Panc1 (cell line): ENCODE results near the gene C5AR2. TPM values are rescaled to one million over a fixed set of nuclear protein-coding genes. Genes with fewer than 3 reads are reported as not detected.

ENCODE experiments used
- ATAC-seq: fragments of 200-7000 bp; cut with Tn5 transposase; 2 replicates; pipeline ENCODE4 v1.9.1; 2020; ENCODE audit warnings: mild to moderate bottlenecking, moderate library complexity
- BruUV-seq: library from RNA; stranded (reverse); fragments of 400-500 nt; replicated peaks from 2 replicates; lab custom pipeline; 2021; lab: Mats Ljungman, UMichigan
- CTCF ChIA-PET: fragments of 300-600 bp; sonication (Branson Sonifier 250); formaldehyde crosslinking; loops from one replicate; lab custom pipeline; 2022; ENCODE audit warnings: antibody characterized with exemption; lab: Charles Lee
- POLR2A ChIA-PET: fragments of 300-600 bp; sonication (Branson Sonifier 250); formaldehyde crosslinking; loops from one replicate; lab custom pipeline; 2022; ENCODE audit warnings: antibody characterized with exemption; lab: Charles Lee
- DNase-seq: peaks from one replicate; pipeline ENCODE4 v3.0.0-alpha.2; 2010; ENCODE audit warnings: low read depth, low spot score
- H3K27ac ChIP-seq: 2 replicates; pipeline ENCODE4 v1.5.1; 2011; ENCODE audit warnings: mild to moderate bottlenecking, low read length, inconsistent platforms
- H3K27me3 ChIP-seq: fragments of 200-500 bp; sonication (Bioruptor generic); 2 replicates; pipeline ENCODE4 v1.6.0; 2014; ENCODE audit warnings: low read length, inconsistent platforms; ENCODE audit not compliant: control insufficient read depth, insufficient read depth
- H3K36me3 ChIP-seq: fragments of 200-500 bp; sonication (Bioruptor generic); 2 replicates; pipeline ENCODE4 v1.5.1; 2014; ENCODE audit warnings: inconsistent platforms, mild to moderate bottlenecking, low read length, moderate library complexity; ENCODE audit not compliant: control insufficient read depth, insufficient read depth
- H3K4me1 ChIP-seq: 2 replicates; pipeline ENCODE4 v1.5.1; 2011; ENCODE audit warnings: inconsistent platforms, mild to moderate bottlenecking, low read length, moderate library complexity; ENCODE audit not compliant: control insufficient read depth, insufficient read depth
- H3K4me3 ChIP-seq, 2 experiments: 2 replicates each; pipeline ENCODE4 v1.5.1; 2011 to 2012; ENCODE audit warnings: low read depth in 2 of 2, low read length in 2 of 2, mild to moderate bottlenecking in 2 of 2, inconsistent platforms in 1 of 2, moderate library complexity in 1 of 2
- H3K9me3 ChIP-seq: fragments of 200-500 bp; sonication (Bioruptor generic); 2 replicates; pipeline ENCODE4 v1.5.1; 2014; ENCODE audit warnings: low read depth, mild to moderate bottlenecking, inconsistent platforms, low read length, moderate library complexity; ENCODE audit not compliant: control insufficient read depth, insufficient read depth
- POLR2AphosphoS5 ChIP-seq: IDR thresholded peaks from 2 replicates; pipeline ENCODE4 v1.6.1; 2012; ENCODE audit warnings: mild to moderate bottlenecking, low read depth, low read length, moderate library complexity
- SIN3A ChIP-seq: IDR thresholded peaks from 2 replicates; pipeline ENCODE4 v1.6.1; 2012; ENCODE audit warnings: low read depth, mild to moderate bottlenecking, low read length, moderate library complexity, borderline replicate concordance; ENCODE audit not compliant: insufficient read depth
- TCF7L2 ChIP-seq: IDR thresholded peaks from 2 replicates; pipeline ENCODE4 v1.6.1; 2011; ENCODE audit warnings: mild to moderate bottlenecking, low read depth, low read length, inconsistent platforms
- in situ Hi-C: cut with HindIII; loops from 2 replicates; pipeline ENCODE4 v1.10.0; 2016; ENCODE audit warnings: low sequenced_read_pairs, low pct_unique_long_range_greater_than_20kb
- intact Hi-C: fragments of 100-400 bp; cut with micrococcal nuclease; formaldehyde crosslinking; loops from one replicate; pipeline ENCODE4 v1.10.0; 2022; ENCODE audit not compliant: unreplicated experiment
- total RNA-seq: library from RNA; stranded (reverse); gene quantifications from one replicate; pipeline ENCODE4 v1.2.1, GENCODE V29; 2021; ENCODE audit not compliant: unreplicated experiment
- TF ChIP-seq, protein P1 (sequence below): fragments of 450-650 bp; IDR thresholded peaks from 2 replicates; pipeline ENCODE4 v1.5.1; 2017; ENCODE audit warnings: mild to moderate bottlenecking
- TF ChIP-seq, protein P2 (sequence below), 2 experiments: IDR thresholded peaks; 2 replicates each; pipeline ENCODE4 v1.6.1; 2011 to 2012; ENCODE audit warnings: low read depth in 2 of 2, control low read depth in 1 of 2, low read length in 1 of 2, mild to moderate bottlenecking in 1 of 2, moderate library complexity in 1 of 2; ENCODE audit not compliant: insufficient read depth in 1 of 2

The C5AR2 gene
- total RNA-seq, 1 experiment from 2014 or later: 0.03 TPM

DNA sequence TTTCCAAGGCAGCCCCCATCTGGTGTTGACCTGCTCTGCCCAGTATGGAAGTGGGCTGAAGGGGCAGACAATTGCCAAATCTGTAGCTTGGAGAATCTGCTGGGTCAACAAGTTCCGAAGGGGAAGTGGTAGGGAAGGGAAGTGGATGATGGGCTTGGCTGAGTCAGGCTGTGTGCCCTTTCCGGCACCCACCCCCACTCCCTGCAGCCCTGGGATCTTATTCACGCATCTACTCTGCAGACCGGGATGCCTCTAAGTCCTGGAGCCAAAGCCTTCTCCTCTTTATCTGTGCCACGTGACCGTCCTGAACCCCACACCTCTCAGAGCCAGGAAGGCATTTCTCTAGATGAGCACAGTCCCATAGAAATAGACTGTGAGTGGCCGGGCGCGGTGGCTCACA is 7.5 kb upstream of the C5AR2 start:
- Histone ChIP-seq H3K27ac (no peak overlapping the region), H3K4me1 (no peaks in the 10 kb centered on the region), H3K4me3 (no peak overlapping the region), H3K9me3 (no peaks in the 10 kb centered on the region), H3K27me3 (no peaks in the 10 kb centered on the region), H3K36me3 (no peaks in the 10 kb centered on the region)
- no TSS peak for BruUV-seq
- POLR2A ChIA-PET: no interaction called here
- ATAC-seq: no peak
- CTCF ChIA-PET: no interaction called here
- intact Hi-C loops (no loop called here), in situ Hi-C loops (no loop called here)
- TF ChIP-seq POLR2AphosphoS5 (no peak), SIN3A (no peak), TCF7L2 (no peak)
- TF ChIP-seq, protein P1, sequence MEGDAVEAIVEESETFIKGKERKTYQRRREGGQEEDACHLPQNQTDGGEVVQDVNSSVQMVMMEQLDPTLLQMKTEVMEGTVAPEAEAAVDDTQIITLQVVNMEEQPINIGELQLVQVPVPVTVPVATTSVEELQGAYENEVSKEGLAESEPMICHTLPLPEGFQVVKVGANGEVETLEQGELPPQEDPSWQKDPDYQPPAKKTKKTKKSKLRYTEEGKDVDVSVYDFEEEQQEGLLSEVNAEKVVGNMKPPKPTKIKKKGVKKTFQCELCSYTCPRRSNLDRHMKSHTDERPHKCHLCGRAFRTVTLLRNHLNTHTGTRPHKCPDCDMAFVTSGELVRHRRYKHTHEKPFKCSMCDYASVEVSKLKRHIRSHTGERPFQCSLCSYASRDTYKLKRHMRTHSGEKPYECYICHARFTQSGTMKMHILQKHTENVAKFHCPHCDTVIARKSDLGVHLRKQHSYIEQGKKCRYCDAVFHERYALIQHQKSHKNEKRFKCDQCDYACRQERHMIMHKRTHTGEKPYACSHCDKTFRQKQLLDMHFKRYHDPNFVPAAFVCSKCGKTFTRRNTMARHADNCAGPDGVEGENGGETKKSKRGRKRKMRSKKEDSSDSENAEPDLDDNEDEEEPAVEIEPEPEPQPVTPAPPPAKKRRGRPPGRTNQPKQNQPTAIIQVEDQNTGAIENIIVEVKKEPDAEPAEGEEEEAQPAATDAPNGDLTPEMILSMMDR: no peak
- TF ChIP-seq, protein P2, sequence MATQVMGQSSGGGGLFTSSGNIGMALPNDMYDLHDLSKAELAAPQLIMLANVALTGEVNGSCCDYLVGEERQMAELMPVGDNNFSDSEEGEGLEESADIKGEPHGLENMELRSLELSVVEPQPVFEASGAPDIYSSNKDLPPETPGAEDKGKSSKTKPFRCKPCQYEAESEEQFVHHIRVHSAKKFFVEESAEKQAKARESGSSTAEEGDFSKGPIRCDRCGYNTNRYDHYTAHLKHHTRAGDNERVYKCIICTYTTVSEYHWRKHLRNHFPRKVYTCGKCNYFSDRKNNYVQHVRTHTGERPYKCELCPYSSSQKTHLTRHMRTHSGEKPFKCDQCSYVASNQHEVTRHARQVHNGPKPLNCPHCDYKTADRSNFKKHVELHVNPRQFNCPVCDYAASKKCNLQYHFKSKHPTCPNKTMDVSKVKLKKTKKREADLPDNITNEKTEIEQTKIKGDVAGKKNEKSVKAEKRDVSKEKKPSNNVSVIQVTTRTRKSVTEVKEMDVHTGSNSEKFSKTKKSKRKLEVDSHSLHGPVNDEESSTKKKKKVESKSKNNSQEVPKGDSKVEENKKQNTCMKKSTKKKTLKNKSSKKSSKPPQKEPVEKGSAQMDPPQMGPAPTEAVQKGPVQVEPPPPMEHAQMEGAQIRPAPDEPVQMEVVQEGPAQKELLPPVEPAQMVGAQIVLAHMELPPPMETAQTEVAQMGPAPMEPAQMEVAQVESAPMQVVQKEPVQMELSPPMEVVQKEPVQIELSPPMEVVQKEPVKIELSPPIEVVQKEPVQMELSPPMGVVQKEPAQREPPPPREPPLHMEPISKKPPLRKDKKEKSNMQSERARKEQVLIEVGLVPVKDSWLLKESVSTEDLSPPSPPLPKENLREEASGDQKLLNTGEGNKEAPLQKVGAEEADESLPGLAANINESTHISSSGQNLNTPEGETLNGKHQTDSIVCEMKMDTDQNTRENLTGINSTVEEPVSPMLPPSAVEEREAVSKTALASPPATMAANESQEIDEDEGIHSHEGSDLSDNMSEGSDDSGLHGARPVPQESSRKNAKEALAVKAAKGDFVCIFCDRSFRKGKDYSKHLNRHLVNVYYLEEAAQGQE (IDR thresholded peaks at IDR 0.05; ENCODE audit: insufficient read depth in 1 of 2, low read depth in 2 of 2, low read length in 1 of 2): no peak
- DNase-seq: no peak

DNA sequence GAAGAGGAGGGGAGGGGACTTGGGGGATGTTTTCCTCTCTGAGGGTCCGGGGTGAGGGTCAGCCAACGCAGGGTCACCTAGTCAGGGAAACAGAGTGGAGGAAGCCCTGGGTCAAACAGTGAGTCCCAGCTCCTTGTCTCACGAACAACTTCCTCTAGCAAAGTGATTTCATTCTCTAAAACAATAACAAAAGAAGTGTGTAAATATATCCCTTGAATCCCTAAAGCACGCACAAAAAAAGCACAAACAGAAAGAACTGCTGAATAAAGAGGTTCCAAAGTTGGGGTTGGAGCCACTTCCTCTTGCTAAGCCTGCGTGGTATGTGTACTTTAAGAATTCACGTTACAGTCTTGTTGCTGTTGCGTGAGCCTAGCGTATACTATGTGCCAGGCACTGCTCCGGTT is 1.5 kb upstream of the C5AR2 start:
- H3K4me3 ChIP-seq: no peak overlapping the region
- in situ Hi-C loops: no loop called here
- TF ChIP-seq, protein P2 (IDR thresholded peaks at IDR 0.05; ENCODE audit: insufficient read depth in 1 of 2, low read depth in 2 of 2, low read length in 1 of 2): no peak
- TF ChIP-seq POLR2AphosphoS5 (no peak), TCF7L2 (no peak), SIN3A (no peak)
- no TSS peak for BruUV-seq
- DNase-seq (no peak), ATAC-seq (no peak)
- ChIA-PET POLR2A (no interaction called here), CTCF (interaction anchor here (0.6 kb wide), 1 partner anchor 572 kb away, joined by 3 read pairs; no protein-coding TSS in a partner anchor)
- H3K9me3 ChIP-seq: no peaks in the 10 kb centered on the region
- intact Hi-C loops: no loop called here
- no peaks in the 10 kb centered on the region for H3K27me3 ChIP-seq
- no peaks in the 10 kb centered on the region for H3K4me1 ChIP-seq
- no peak overlapping the region for H3K27ac ChIP-seq
- no peaks in the 10 kb centered on the region for H3K36me3 ChIP-seq
